Astrocyte (in vitro differentiated cells and primary cell): ENCODE measurements around the gene TNFAIP1.

Experiments used
- EZH2 ChIP-seq: IDR thresholded peaks from 2 replicates; pipeline ENCODE4 v1.6.1; 2012; ENCODE audit warnings: mild to moderate bottlenecking, low read length, inconsistent platforms; ENCODE audit not compliant: insufficient read depth
- TF ChIP-seq, protein P1 (sequence below): IDR thresholded peaks from 2 replicates; pipeline ENCODE4 v1.5.1; 2011; ENCODE audit warnings: low read depth, mild to moderate bottlenecking, inconsistent platforms, low read length, moderate library complexity; ENCODE audit not compliant: insufficient read depth

GRCh38 chr17:28326114-28326513 lies 9.4 kb upstream of the TNFAIP1 start:
- TF ChIP-seq, protein P1, sequence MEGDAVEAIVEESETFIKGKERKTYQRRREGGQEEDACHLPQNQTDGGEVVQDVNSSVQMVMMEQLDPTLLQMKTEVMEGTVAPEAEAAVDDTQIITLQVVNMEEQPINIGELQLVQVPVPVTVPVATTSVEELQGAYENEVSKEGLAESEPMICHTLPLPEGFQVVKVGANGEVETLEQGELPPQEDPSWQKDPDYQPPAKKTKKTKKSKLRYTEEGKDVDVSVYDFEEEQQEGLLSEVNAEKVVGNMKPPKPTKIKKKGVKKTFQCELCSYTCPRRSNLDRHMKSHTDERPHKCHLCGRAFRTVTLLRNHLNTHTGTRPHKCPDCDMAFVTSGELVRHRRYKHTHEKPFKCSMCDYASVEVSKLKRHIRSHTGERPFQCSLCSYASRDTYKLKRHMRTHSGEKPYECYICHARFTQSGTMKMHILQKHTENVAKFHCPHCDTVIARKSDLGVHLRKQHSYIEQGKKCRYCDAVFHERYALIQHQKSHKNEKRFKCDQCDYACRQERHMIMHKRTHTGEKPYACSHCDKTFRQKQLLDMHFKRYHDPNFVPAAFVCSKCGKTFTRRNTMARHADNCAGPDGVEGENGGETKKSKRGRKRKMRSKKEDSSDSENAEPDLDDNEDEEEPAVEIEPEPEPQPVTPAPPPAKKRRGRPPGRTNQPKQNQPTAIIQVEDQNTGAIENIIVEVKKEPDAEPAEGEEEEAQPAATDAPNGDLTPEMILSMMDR, result no peak
- TF ChIP-seq EZH2, result no peak
